ENCODE data around the gene RS1.

DNA sequence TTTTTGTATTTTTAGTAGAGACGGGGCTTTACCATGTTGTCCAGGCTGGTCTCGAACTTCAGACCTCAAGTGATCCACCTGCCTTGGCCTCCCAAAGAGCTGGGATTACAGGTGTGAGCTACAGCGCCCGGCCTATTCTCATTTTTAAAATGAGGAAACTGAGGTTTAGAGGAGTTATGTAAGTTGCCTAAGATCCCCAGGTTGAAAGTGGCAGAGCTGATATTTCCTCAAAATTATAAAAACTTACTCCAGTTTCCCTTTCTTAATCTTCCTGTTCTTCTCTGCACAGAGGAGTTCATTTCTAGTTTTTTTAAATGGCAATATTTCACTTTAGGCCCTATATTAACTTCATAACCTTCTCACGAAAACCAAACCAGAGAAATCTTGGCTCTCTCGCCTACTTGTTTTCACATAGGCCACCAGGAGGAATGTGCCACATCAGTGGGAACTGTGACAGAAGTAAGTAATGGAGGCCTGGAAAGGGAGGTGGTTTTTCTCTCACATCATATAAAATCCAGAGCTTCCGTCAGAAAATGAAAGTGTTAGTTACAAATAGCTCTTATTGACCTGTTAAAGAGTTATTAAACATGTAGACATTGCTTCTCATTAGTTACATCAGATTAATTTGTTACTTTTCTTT lies 16.1 kb upstream of the RS1 start:
- TF ChIP-seq POLR2A (IDR thresholded peaks at IDR 0.05): no peak
- TF ChIP-seq, protein P1, sequence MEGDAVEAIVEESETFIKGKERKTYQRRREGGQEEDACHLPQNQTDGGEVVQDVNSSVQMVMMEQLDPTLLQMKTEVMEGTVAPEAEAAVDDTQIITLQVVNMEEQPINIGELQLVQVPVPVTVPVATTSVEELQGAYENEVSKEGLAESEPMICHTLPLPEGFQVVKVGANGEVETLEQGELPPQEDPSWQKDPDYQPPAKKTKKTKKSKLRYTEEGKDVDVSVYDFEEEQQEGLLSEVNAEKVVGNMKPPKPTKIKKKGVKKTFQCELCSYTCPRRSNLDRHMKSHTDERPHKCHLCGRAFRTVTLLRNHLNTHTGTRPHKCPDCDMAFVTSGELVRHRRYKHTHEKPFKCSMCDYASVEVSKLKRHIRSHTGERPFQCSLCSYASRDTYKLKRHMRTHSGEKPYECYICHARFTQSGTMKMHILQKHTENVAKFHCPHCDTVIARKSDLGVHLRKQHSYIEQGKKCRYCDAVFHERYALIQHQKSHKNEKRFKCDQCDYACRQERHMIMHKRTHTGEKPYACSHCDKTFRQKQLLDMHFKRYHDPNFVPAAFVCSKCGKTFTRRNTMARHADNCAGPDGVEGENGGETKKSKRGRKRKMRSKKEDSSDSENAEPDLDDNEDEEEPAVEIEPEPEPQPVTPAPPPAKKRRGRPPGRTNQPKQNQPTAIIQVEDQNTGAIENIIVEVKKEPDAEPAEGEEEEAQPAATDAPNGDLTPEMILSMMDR (IDR thresholded peaks at IDR 0.05): no peak
